Retinal pigment epithelial cell (primary cell): Measurements from ENCODE around the gene INPP4A.

Experiments
- DNase-seq: peaks from one replicate; pipeline ENCODE4 v3.0.0-alpha.2; 2010; ENCODE audit warnings: low read depth
- H3K4me3 ChIP-seq: 2 replicates; pipeline ENCODE4 v1.5.1; 2011; ENCODE audit warnings: mild to moderate bottlenecking, low read length, control low read depth, moderate library complexity
- CTCF ChIP-seq: conservative IDR thresholded peaks from 2 replicates; pipeline ENCODE4 v1.5.1; 2011; ENCODE audit warnings: low read depth, low read length, control low read depth, inconsistent platforms

INPP4A gene

DNA sequence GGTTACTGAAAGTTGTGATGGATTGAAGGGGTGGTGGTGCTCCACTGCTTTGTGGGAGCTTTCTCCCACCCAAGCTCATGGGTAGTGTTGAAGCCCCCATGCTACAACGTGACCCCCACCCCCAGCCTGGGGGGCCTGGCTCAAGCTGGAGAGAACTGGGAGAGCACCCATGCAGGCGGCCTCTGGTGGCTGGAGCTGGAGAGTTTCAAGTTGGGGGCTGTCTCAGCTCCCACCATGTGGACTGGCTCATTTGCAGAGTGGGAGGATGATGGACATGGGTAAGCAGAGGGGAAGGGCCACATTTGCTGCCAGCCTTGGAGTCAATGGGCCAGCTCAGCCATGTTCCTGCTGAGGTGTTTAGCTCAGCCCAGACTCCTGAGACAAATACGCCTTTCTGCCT lies 62.8 kb downstream of the INPP4A start:
- no peak for DNase-seq
- H3K4me3 ChIP-seq, result no peak overlapping the region
- TF ChIP-seq CTCF, result no peak

GRCh38 chr2:98507891-98508708 lies 63.4 kb downstream of the INPP4A start:
- no peak for DNase-seq
- no peak overlapping the region for H3K4me3 ChIP-seq
- no peak for TF ChIP-seq CTCF

DNA sequence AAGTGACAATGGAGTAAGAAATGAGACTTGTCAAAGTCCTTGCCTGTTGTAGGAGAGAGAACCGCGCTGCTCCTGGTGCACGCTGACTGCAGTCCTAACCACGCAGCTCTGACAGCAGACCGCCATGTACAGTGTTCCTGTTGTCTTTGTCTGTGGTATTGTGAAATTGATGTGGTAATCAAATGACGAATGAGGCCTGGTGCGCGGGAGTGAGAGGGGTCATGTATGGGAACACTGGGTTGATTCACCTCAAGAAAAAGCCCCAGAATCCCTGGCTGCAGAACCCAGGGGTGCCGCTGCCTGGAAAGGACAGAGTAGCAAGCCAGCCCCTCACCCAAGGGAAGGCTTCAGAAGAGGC lies 64.0 kb downstream of the INPP4A start:
- no peak for DNase-seq
- no peak overlapping the region for H3K4me3 ChIP-seq
- no peak for TF ChIP-seq CTCF

GRCh38 chr2:98509542-98510321 lies 65.1 kb downstream of the INPP4A start:
- no peak overlapping the region for H3K4me3 ChIP-seq
- DNase-seq, result no peak
- TF ChIP-seq CTCF, result no peak

DNA sequence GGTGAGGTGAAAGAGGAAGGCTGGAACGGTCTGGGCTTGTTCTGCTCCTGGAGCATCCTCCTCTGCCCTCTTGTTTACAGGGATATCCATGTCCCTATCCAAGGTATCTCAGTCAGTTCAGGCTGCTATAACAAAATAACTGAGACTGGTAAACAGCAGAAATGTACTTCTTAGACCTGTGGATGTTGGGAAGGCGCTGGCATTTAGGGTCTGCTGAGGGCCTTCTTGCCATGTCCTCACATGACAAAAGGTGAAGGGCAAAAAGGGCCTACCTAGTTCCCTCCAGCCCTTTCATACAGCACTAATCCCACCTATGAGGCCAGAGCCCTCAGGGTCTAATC lies 65.6 kb downstream of the INPP4A start:
- TF ChIP-seq CTCF, result no peak
- no peak for DNase-seq
- no peak overlapping the region for H3K4me3 ChIP-seq

DNA sequence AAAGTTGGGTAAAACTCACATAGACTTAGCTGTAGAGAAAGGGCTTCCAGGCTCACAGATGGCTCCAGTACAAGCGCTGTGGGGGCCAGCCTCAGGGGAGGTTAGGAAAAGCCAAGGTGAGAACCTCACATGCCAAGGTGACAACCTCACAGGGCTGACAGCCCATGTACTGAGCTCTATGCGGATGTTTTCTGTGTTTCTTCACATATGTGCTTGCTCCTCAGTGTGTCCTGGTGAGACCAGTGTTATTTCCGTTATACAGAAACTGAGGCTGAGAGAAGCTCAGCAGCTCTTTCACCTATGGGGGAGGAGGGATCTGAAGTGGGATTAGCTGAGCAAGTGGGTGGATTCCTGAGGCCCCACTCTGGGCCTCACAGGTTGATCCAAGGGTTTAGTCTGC lies 67.3 kb downstream of the INPP4A start:
- no peak for TF ChIP-seq CTCF
- no peak for DNase-seq
- H3K4me3 ChIP-seq, result no peak overlapping the region

DNA sequence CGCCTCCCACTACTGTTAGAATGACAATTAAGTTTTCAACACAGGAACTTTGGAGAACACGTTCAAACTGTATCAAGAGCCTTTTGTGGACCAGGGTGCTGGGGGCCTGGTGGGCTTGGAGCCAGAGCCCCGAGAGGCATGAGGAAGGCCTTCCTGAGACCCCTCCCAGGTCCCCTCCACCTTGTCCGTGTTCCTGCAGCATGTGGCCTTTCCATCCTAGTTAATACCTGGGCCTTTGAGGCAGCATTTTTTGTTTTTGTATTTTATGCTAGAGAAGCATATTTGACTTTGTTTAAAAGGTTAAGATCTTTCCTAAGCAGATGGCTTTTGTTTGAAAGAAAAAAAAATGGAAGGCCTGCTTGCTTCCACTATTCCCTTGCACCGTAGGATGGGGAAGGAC lies 68.0 kb downstream of the INPP4A start:
- H3K4me3 ChIP-seq, result no peak overlapping the region
- no peak for DNase-seq
- TF ChIP-seq CTCF, result no peak
